HG03439 (cell line): ENCODE results near the gene PPP1CA.
"Not testable (repeated sequence)": the region's sequence is repeated elsewhere in the genome, so short reads cannot be mapped to it uniquely, and the experiment has no call there.

Source experiments
- ATAC-seq: cut with Tn5 transposase; IDR thresholded peaks from one replicate; pipeline ENCODE4 v1.9.1; 2021; ENCODE audit warnings: mild to moderate bottlenecking, moderate library complexity; ENCODE audit not compliant: unreplicated experiment

Gene PPP1CA

GRCh38 chr11:67435031-67435726 lies 33.5 kb upstream of the PPP1CA start:
- ATAC-seq = no peak

- no peak for ATAC-seq
Measured at GRCh38 chr11:67434395-67434881, 32.8 kb upstream of the PPP1CA start.

GRCh38 chr11:67433536-67434394 lies 32.1 kb upstream of the PPP1CA start:
- ATAC-seq = no peak

- no peak for ATAC-seq
Measured at GRCh38 chr11:67432655-67433349, 31.1 kb upstream of the PPP1CA start.

DNA sequence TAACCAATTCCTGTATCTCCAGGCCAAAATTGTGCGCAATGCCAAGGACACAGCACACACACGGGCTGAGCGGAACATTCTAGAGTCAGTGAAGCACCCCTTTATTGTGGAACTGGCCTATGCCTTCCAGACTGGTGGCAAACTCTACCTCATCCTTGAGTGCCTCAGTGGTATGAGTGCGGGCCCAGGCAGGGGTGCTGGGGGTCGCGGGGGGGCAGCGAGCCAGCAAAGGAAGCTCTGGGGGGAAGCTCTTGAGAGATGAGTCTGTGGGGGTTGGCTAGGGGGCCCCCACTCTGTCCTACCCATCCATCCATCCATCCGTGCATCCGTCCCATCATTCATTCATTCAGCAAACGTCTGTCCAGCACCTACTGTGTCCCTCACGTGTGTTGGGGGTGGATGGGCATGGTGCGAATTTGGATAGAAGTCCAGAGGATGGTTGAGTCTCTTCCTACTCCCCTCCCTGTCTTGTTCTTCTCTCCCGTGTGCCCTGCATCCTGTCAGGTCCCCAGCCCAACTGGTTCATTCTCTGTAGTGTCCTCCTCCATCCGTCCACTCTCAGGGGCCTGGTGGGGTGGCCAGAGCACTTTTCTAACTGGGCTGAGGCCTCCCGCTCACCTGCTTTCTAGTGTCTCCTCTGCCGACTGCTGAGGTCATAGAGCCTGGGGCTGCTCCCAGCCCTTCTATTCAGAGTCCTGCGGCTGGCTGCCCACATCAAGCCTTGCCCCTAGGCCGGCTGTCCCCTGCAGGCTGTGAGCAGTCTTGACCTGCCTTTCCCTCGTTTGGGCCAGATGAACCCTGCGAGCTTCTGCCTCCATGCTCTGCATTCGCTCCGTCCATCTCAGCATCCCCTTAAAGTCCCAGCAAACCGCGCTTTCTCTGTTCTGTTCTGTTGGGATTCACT lies 29.9 kb upstream of the PPP1CA start:
- ATAC-seq = no peak

- no peak for ATAC-seq
Measured at GRCh38 chr11:67429722-67430121, 28.1 kb upstream of the PPP1CA start.

DNA sequence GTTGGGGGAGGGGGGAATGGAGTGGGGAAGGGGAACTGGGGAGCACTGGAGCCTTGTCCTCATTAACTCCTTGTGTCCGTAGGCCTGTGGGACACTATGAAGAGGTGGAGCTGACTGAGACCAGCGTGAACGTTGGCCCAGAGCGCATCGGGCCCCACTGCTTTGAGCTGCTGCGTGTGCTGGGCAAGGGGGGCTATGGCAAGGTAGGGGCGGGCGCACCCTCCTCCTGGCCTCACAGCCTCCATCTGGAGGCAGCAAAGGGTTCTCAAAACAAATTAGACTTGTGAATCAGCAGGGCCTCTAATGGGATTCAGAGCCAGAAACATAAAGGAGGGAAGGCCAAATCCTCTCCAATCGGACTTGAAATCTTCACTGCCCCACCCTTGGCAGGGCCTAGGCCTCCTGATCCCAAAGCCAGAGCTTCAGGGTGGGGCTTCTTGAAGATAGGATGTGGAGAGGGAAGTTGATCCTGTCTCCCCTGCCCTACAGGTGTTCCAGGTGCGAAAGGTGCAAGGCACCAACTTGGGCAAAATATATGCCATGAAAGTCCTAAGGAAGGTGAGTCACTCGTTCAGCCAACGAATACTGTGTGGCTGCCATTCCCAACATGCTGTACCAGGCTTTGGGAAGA lies 27.5 kb upstream of the PPP1CA start:
- no peak for ATAC-seq

DNA sequence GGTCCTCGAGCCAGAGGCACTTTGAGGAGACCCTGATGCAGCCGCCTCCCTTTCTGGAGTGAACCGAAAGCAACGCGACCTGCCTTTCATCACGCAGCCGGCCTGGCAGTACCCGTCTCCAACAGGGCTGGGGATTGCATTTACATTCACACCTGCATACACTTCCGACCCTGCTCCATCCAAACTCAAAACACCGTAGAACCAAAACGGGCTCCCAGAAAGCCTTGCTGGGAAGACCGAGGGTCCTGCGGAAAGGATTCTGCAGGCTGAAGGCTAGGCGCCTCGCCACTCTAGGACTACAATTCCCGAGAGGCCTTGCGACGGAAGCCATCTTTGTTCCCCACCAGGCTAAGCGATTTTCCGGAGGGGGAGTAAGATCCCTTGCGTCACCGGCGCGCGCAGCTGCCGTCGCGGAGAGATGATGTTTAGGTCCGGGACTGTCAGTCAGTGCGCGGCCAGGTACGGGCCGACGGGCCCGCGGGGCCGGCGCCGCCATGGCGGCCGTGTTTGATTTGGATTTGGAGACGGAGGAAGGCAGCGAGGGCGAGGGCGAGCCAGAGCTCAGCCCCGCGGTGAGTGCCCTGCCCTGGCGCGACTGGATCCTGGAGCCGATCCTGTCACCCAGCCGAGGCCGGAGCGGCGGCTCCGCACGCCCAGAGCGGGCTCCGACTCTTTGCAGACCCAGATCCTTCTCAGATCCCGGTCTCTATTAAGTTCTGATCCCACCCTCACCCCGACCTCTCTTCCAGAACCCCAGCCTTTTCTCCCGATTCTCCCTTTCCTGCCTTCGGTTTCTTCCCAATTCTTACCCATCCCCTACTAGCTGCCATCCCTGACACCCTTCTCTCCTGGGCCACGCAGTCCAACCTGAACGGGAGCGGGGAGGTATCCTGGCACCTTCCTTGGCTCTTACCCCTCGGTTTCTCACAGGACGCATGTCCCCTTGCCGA lies 26.7 kb upstream of the PPP1CA start, which contains the start of gene RPS6KB2:
Gene RPS6KB2, plus strand, starts transcription at position 443 of the 950 bp plus-strand sequence. Its CDS starts 52 bp downstream, at position 495.
- ATAC-seq = peak; percentile 86

DNA sequence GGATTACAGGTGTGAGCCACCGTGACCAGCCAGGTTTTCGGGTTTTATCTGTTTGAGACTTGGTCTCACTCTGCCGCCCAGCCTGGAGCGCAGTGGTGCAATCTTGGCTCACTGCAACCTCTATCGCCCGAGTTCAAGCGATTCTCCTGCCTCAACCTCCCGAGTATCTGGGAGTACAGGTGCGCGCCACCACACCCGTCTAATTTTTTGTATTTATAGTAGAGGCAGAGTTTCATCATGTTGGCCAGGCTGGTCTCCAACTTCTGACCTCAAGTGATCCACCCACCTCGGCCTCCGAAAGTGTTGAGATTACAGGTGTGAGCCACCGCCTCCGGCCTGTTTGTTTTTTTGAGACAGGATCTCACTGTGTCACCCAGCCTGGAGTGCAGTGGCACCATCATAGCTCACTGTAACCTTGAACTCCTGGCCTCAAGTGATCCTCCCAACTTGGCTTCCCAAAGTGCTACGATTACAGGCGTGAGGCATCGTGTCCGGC lies 25.8 kb upstream of the PPP1CA start:
- ATAC-seq = not testable (repeated sequence)

DNA sequence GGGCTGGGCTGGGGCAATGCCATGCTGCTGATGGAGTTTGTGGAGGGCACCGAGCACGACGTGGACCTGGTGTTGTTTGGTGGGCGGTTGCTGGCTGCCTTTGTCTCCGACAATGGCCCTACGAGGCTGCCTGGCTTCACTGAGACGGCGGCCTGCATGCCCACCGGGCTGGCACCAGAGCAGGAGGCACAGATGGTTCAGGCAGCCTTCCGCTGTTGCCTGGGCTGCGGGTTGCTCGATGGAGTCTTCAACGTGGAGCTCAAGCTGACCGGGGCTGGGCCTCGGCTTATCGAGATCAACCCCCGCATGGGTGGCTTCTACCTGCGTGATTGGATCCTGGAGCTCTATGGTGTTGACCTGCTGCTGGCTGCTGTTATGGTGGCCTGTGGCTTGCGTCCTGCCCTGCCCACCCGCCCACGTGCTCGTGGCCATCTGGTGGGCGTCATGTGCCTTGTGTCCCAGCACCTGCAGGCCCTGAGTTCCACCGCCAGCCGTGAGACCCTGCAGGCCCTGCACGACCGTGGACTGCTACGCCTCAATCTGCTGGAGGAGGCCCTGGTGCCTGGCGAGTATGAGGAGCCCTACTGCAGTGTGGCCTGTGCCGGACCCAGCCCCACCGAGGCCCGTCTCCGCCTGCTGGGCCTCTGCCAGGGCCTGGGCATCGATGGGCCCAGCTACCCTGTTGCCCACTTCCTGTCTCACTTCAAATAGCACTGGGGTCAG lies 22.4 kb upstream of the PPP1CA start:
- ATAC-seq = no peak

DNA sequence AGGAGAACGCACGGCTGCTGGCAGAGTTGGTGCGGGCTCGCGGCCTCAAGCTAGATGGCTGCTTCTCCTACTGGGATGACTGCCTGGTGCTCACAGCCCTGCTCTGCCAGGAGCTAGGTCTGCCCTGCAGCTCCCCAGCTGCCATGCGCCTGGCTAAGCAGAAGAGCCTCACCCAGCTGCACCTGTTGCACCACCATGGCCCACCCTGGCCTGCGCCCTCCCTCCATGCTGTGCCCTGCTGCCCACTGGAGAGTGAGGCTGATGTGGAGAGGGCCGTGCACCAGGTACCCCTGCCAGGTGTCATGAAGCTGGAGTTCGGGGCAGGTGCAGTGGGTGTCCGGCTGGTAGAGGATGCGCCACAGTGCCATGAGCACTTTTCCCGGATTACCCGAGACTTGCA lies 21.8 kb upstream of the PPP1CA start:
- ATAC-seq = no peak

- ATAC-seq = no peak
Measured at GRCh38 chr11:67422891-67423290, 21.2 kb upstream of the PPP1CA start.

GRCh38 chr11:67421430-67422031 lies 19.9 kb upstream of the PPP1CA start:
- ATAC-seq = no peak

- ATAC-seq = peak; percentile 81
Measured at GRCh38 chr11:67420646-67421429, 19.2 kb upstream of the PPP1CA start.

- ATAC-seq = no peak
Measured at GRCh38 chr11:67420147-67420645, 18.5 kb upstream of the PPP1CA start.

GRCh38 chr11:67419325-67420049 lies 17.8 kb upstream of the PPP1CA start:
- ATAC-seq = no peak
